ENCODE data around the gene SERPINB11. TPM values are rescaled to one million over a fixed set of nuclear protein-coding genes. Genes with fewer than 3 reads are reported as not detected.
"Not testable (repeated sequence)": the region's sequence is repeated elsewhere in the genome, so short reads cannot be mapped to it uniquely, and the experiment has no call there.

Gene SERPINB11
- total RNA-seq, 4 donors from 2014 or later = not detected

- Histone ChIP-seq H3K9me3 (no peaks in the 10 kb centered on the region), H3K4me3 (no peak overlapping the region), H3K27me3 (no peaks in the 10 kb centered on the region), H3K4me1 (no peaks in the 10 kb centered on the region), H3K27ac (no peak overlapping the region), H3K36me3 (no peaks in the 10 kb centered on the region)
- TF ChIP-seq POLR2AphosphoS5 (IDR thresholded peaks at IDR 0.05) (no peak), EP300 (IDR thresholded peaks at IDR 0.05) (no peak), CTCF (IDR thresholded peaks at IDR 0.05) (no peak), POLR2A (IDR thresholded peaks at IDR 0.05) (no peak)
- ATAC-seq = no peak
These were observed 50.9 kb downstream of the SERPINB11 start for GRCh38 chr18:63753676-63754075.

GRCh38 chr18:63757541-63757940 lies 54.8 kb downstream of the SERPINB11 start:
- Histone ChIP-seq H3K4me1 (no peaks in the 10 kb centered on the region), H3K27ac (no peak overlapping the region), H3K27me3 (no peaks in the 10 kb centered on the region), H3K9me3 (peaks cover 0 to 20% (median 0%) of the 10 kb centered on the region in 3 donors), H3K36me3 (no peaks in the 10 kb centered on the region), H3K4me3 (no peak overlapping the region)
- no peak for ATAC-seq
- TF ChIP-seq POLR2A (IDR thresholded peaks at IDR 0.05) (no peak), EP300 (IDR thresholded peaks at IDR 0.05) (no peak), CTCF (IDR thresholded peaks at IDR 0.05) (no peak), POLR2AphosphoS5 (IDR thresholded peaks at IDR 0.05) (no peak)

GRCh38 chr18:63758615-63759240 lies 56.0 kb downstream of the SERPINB11 start:
- 68 to 85% methylated on average over 3 of the region's 3 CpGs for WGBS, 2 donors (ENCODE audit: low coverage in 1 of 2)
- Histone ChIP-seq H3K27ac (no peak overlapping the region), H3K4me3 (no peak overlapping the region), H3K36me3 (no peaks in the 10 kb centered on the region), H3K9me3 (peaks cover 0 to 20% (median 0%) of the 10 kb centered on the region in 3 donors), H3K27me3 (no peaks in the 10 kb centered on the region), H3K4me1 (no peaks in the 10 kb centered on the region)
- no peak for TF ChIP-seq POLR2AphosphoS5 (IDR thresholded peaks at IDR 0.05)
- no peak for TF ChIP-seq EP300 (IDR thresholded peaks at IDR 0.05)
- no peak for TF ChIP-seq CTCF (IDR thresholded peaks at IDR 0.05)
- TF ChIP-seq POLR2A (IDR thresholded peaks at IDR 0.05) = no peak
- ATAC-seq = no peak

GRCh38 chr18:63759786-63760185 lies 57.0 kb downstream of the SERPINB11 start:
- H3K27ac ChIP-seq, H3K4me3 ChIP-seq, H3K4me1 ChIP-seq, H3K36me3 ChIP-seq, ATAC-seq, H3K27me3 ChIP-seq: not testable (repeated sequence)
- WGBS, 2 donors (ENCODE audit: low coverage in 1 of 2) = 90% methylated on average over 1 of the region's 2 CpGs; no CpG with 5 or more reads in 1 of the 2 donors
- H3K9me3 ChIP-seq = peaks cover 0 to 20% (median 0%) of the 10 kb centered on the region in 3 donors

GRCh38 chr18:63762518-63762917 lies 59.8 kb downstream of the SERPINB11 start:
- WGBS, 2 donors (ENCODE audit: low coverage in 1 of 2) = 60 to 100% methylated on average over 1 of the region's 1 CpG
- H3K9me3 ChIP-seq = peaks cover 0 to 20% (median 0%) of the 10 kb centered on the region in 3 donors
- no peak overlapping the region for H3K27ac ChIP-seq
- no peaks in the 10 kb centered on the region for H3K36me3 ChIP-seq
- TF ChIP-seq EP300 (IDR thresholded peaks at IDR 0.05) = no peak
- TF ChIP-seq POLR2AphosphoS5 (IDR thresholded peaks at IDR 0.05) = no peak
- no peak for TF ChIP-seq CTCF (IDR thresholded peaks at IDR 0.05)
- no peak for TF ChIP-seq POLR2A (IDR thresholded peaks at IDR 0.05)
- no peak overlapping the region for H3K4me3 ChIP-seq
- H3K27me3 ChIP-seq = no peaks in the 10 kb centered on the region
- H3K4me1 ChIP-seq = no peaks in the 10 kb centered on the region
- no peak for ATAC-seq
